HepG2 (cell line): ENCODE results near the gene ANKRD27. TPM values are rescaled to one million over a fixed set of nuclear protein-coding genes. Genes with fewer than 3 reads are reported as not detected.

Source experiments
- ATAC-seq: fragments of 200-7000 bp; cut with Tn5 transposase; 3 replicates; pipeline ENCODE4 v1.9.1; 2020; ENCODE audit warnings: mild to moderate bottlenecking, moderate library complexity
- BruUV-seq: library from RNA; stranded (reverse); fragments of 400-500 nt; replicated peaks from 2 replicates; lab custom pipeline; 2021; lab: Mats Ljungman, UMichigan
- CTCF ChIA-PET: fragments of 300-600 bp; formaldehyde crosslinking; extraction: SDS; loops from one replicate; lab custom pipeline; 2021; ENCODE audit warnings: low total read pairs, inconsistent platforms, low intra/inter-chr PET ratio; lab: Yijun Ruan, JAX
- POLR2A ChIA-PET: fragments of 350-600 bp; sonication (Branson Sonifier 250); formaldehyde crosslinking; loops from one replicate; lab custom pipeline; 2020; ENCODE audit warnings: antibody characterized with exemption, inconsistent platforms; lab: Yijun Ruan, JAX
- DNase-seq: peaks from one replicate; pipeline ENCODE4 v3.0.0-alpha.2; 2015; ENCODE audit warnings: low spot score
- FAIRE-seq: peaks from 3 replicates; lab custom pipeline; 2011; peaks lifted over from hg19 to GRCh38; lab: Jason Lieb, UNC
- H2AFZ ChIP-seq: one replicate; pipeline ENCODE4 v1.6.1; 2011; ENCODE audit warnings: low read length, inconsistent platforms
- H3K27ac ChIP-seq: fragments of 300-600 bp; 3 replicates; pipeline ENCODE4 v1.8.0; 2011; ENCODE audit warnings: mixed run types, mild to moderate bottlenecking, mixed read lengths, low read length, inconsistent platforms; ENCODE audit not compliant: insufficient read depth; ENCODE audit errors: extremely low read length
- H3K27me3 ChIP-seq, 2 experiments: fragments of 200-600 bp in 1 of 2; 2 replicates in 1 of 2; 3 replicates in 1 of 2; pipeline versions ENCODE4 v1.6.0 to v1.8.0; 2011; ENCODE audit warnings: low read length in 2 of 2, mild to moderate bottlenecking in 2 of 2, moderate library complexity in 2 of 2, inconsistent platforms in 1 of 2; ENCODE audit not compliant: insufficient read depth in 2 of 2, control insufficient read depth in 1 of 2
- H3K36me3 ChIP-seq, 2 experiments: fragments of 200-600 bp in 1 of 2; replicated peaks in 1 of 2; 2 replicates in 1 of 2; 3 replicates in 1 of 2; pipeline versions ENCODE4 v1.5.1 to v1.8.0; 2011; ENCODE audit warnings: low read length in 2 of 2, inconsistent platforms in 1 of 2; ENCODE audit not compliant: insufficient read depth in 2 of 2, control insufficient read depth in 1 of 2
- H3K4me1 ChIP-seq: 2 replicates; pipeline ENCODE4 v1.5.1; 2012; ENCODE audit warnings: low read length, inconsistent platforms; ENCODE audit not compliant: insufficient read depth
- H3K4me2 ChIP-seq: 2 replicates; pipeline ENCODE4 v1.6.0; 2011; ENCODE audit warnings: low read depth, low read length, inconsistent platforms
- H3K4me3 ChIP-seq, 3 experiments: fragments of 200-600 bp in 1 of 3; sonication (generic), shearing (Covaris generic) in 1 of 3; replicated peaks in 1 of 3; 2 replicates each; pipeline ENCODE4 v1.5.1; 2011 to 2016; ENCODE audit warnings: low read length in 3 of 3, inconsistent platforms in 2 of 3, low read depth in 2 of 3, mild to moderate bottlenecking in 2 of 3, control low read depth in 1 of 3, mixed read lengths in 1 of 3; ENCODE audit not compliant: insufficient read depth in 1 of 3
- H3K79me2 ChIP-seq: one replicate; pipeline ENCODE4 v1.6.1; 2011; ENCODE audit warnings: low read length, inconsistent platforms; ENCODE audit not compliant: insufficient read depth
- H3K9ac ChIP-seq: 2 replicates; pipeline ENCODE4 v1.6.0; 2011; ENCODE audit warnings: mild to moderate bottlenecking, low read depth, low read length, inconsistent platforms; ENCODE audit not compliant: insufficient read depth
- H3K9me3 ChIP-seq: 2 replicates; pipeline ENCODE4 v1.5.1; 2012; ENCODE audit warnings: mild to moderate bottlenecking, low read length
- H4K20me1 ChIP-seq: 2 replicates; pipeline ENCODE4 v1.6.0; 2011; ENCODE audit warnings: inconsistent platforms, mild to moderate bottlenecking, low read length, moderate library complexity; ENCODE audit not compliant: insufficient read depth
- AGO2 ChIP-seq: fragments of 200-400 bp; formaldehyde crosslinking; optimal IDR thresholded peaks from 2 replicates; pipeline ENCODE3; 2017; ENCODE audit warnings: mild to moderate bottlenecking, low read depth, low read length, moderate library complexity
- ARID2 ChIP-seq: sonication (generic); formaldehyde crosslinking; IDR thresholded peaks from 2 replicates; pipeline ENCODE4 v1.8.1; 2022; ENCODE audit warnings: mild to moderate bottlenecking, missing genetic modification reagents, borderline replicate concordance
- ARID3A ChIP-seq: IDR thresholded peaks from 2 replicates; pipeline ENCODE4 v1.6.1; 2012; ENCODE audit warnings: low read depth, low read length, improper control_type of control experiment
- HIVEP1 ChIP-seq: sonication (generic); formaldehyde crosslinking; IDR thresholded peaks from 2 replicates; pipeline ENCODE4 v1.4.0; 2020; ENCODE audit warnings: mild to moderate bottlenecking, missing genetic modification reagents
- HMGA1 ChIP-seq: sonication (generic); formaldehyde crosslinking; conservative IDR thresholded peaks from 2 replicates; pipeline ENCODE4 v1.4.0; 2020; ENCODE audit warnings: missing genetic modification reagents
- HOXA5 ChIP-seq: sonication (generic); formaldehyde crosslinking; IDR thresholded peaks from 2 replicates; pipeline ENCODE4 v1.4.0; 2020; ENCODE audit warnings: missing genetic modification reagents
- IKZF5 ChIP-seq: IDR thresholded peaks from 2 replicates; pipeline ENCODE4 v1.6.1; 2018; ENCODE audit warnings: missing genetic modification reagents, mild to moderate bottlenecking, missing compliant biosample characterization
- MYC ChIP-seq: sonication (generic); formaldehyde crosslinking; IDR thresholded peaks from 2 replicates; pipeline ENCODE4 v1.9.0; 2021; ENCODE audit warnings: missing genetic modification reagents, borderline replicate concordance
- NFE2L1 ChIP-seq: sonication (generic); formaldehyde crosslinking; IDR thresholded peaks from 2 replicates; pipeline ENCODE4 v1.4.0; 2020; ENCODE audit warnings: missing genetic modification reagents, mild to moderate bottlenecking, borderline replicate concordance
- PCBP2 ChIP-seq: fragments of 200-400 bp; formaldehyde crosslinking; optimal IDR thresholded peaks from 2 replicates; pipeline ENCODE3; 2018; ENCODE audit warnings: low read length, low read depth; ENCODE audit not compliant: poor library complexity, severe bottlenecking
- REST ChIP-seq, 2 experiments: IDR thresholded peaks; 2 replicates each; pipeline ENCODE4 v1.6.1; 2011 to 2012; ENCODE audit warnings: low read length in 2 of 2, borderline replicate concordance in 1 of 2, low read depth in 1 of 2, mild to moderate bottlenecking in 1 of 2, moderate library complexity in 1 of 2
- THAP8 ChIP-seq: sonication (generic); formaldehyde crosslinking; IDR thresholded peaks from 2 replicates; pipeline ENCODE4 v1.5.1; 2020; ENCODE audit warnings: missing genetic modification reagents, mild to moderate bottlenecking, borderline replicate concordance
- ZNF205 ChIP-seq: IDR thresholded peaks from 2 replicates; pipeline ENCODE4 v1.6.1; 2018; ENCODE audit warnings: missing biosample characterization, missing genetic modification reagents
- ZNF354B ChIP-seq: sonication (generic); formaldehyde crosslinking; IDR thresholded peaks from 2 replicates; pipeline ENCODE4 v1.8.0; 2022; ENCODE audit warnings: mild to moderate bottlenecking, missing genetic modification reagents
- whole genome bisulfite sequencing: methylation state at CpG from one replicate; pipeline ENCODE4 v1.1.6; 2017; ENCODE audit warnings: low lambda C conversion rate; 5-methylcytosine and 5-hydroxymethylcytosine counted together
- in situ Hi-C: cut with HindIII; loops from 2 replicates; pipeline ENCODE4 v1.10.0; 2017; ENCODE audit warnings: low pct_unique_long_range_greater_than_20kb; ENCODE audit not compliant: extremely low pct_ligation_motif_present
- intact Hi-C: fragments of 100-400 bp; cut with micrococcal nuclease; formaldehyde crosslinking; loops from one replicate; pipeline ENCODE4 v1.10.0; 2022; ENCODE audit not compliant: unreplicated experiment
- polyA plus RNA-seq, 8 experiments: library from polyadenylated mRNA; depleted of rRNA in 3 of 8; stranded (reverse) in 7 of 8; unstranded in 1 of 8; fragments of >200 nt; fragmentation: Illumina TruSeq in 4 of 8; extraction: Trizol in 4 of 8; gene quantifications; 2 replicates each; pipeline versions ENCODE4 v1.2.1 to v1.2.3, GENCODE V29; 2011 to 2016; ENCODE audit warnings: low read depth in 4 of 8, missing spikeins in 1 of 8, mixed read lengths in 1 of 8; ENCODE audit not compliant: insufficient read depth in 1 of 8
- total RNA-seq, 5 experiments: library from RNA; depleted of rRNA; stranded (reverse); fragments of >200 nt; fragmentation: Illumina TruSeq; extraction: Trizol; gene quantifications; 2 replicates each; pipeline ENCODE4 v1.2.3, GENCODE V29; 2016; ENCODE audit warnings: low read depth in 1 of 5

ANKRD27 gene
- total and polyA plus RNA-seq, 2 of the 13 experiments (the other 11 are each of a cell fraction or from before 2014, with no cell fraction given): 22.2 to 23.7 TPM

- TF ChIP-seq NFE2L1 (CRISPR knock-in tag): no peak
- TF ChIP-seq AGO2: no peak
- no peak for TF ChIP-seq HIVEP1 (CRISPR knock-in tag)
Measured at GRCh38 chr19:32682317-32682716, 7.3 kb upstream of the ANKRD27 start (continued).

- no TSS peak for BruUV-seq
- no peaks in the 10 kb centered on the region for H3K36me3 ChIP-seq
- no peak overlapping the region for H3K9ac ChIP-seq
- no peak overlapping the region for H3K27ac ChIP-seq
- ChIA-PET POLR2A (interaction anchor here (3.0 kb wide), 1 partner anchor 11 kb away, joined by 9 read pairs; the partner anchor contains the start of gene NUDT19), CTCF (no interaction called here)
- ATAC-seq (no peak), DNase-seq (no peak), FAIRE-seq (no peak)
- H3K9me3 ChIP-seq: no peaks in the 10 kb centered on the region
- no peaks in the 10 kb centered on the region for H3K79me2 ChIP-seq
- in situ Hi-C loops (loop anchor here (25.0 kb wide), 1 partner anchor 456 kb away; the partner anchor contains the start of gene WDR88), intact Hi-C loops (no loop called here)
- TF ChIP-seq HMGA1 (CRISPR knock-in tag) (no peak), PCBP2 (no peak), THAP8 (no peak), ZNF354B (no peak), IKZF5 (no peak), MYC (no peak), HOXA5 (CRISPR knock-in tag) (no peak), ZNF205 (no peak), ARID3A (no peak), ARID2 (CRISPR knock-in tag) (no peak), REST (IDR thresholded peaks at IDR 0.05; ENCODE audit: borderline replicate concordance in 1 of 2, low read depth in 1 of 2, low read length in 2 of 2) (no peak)
- no peak overlapping the region for H2AFZ ChIP-seq
- H3K4me2 ChIP-seq: no peak overlapping the region
- H3K27me3 ChIP-seq: peaks cover 3 to 15% of the 10 kb centered on the region in 2 experiments; a peak in 4 of 5 replicates
- peaks cover 18% of the 10 kb centered on the region for H3K4me1 ChIP-seq
- WGBS: 40% methylated on average over 2 of the region's 2 CpGs
- H4K20me1 ChIP-seq: no peaks in the 10 kb centered on the region
- no peak overlapping the region for H3K4me3 ChIP-seq
Measured at GRCh38 chr19:32680986-32681385, 6.0 kb upstream of the ANKRD27 start.
